Measurements from ENCODE around the gene RGR. TPM values are rescaled to one million over a fixed set of nuclear protein-coding genes. Genes with fewer than 3 reads are reported as not detected.

The RGR gene
- total and polyA plus RNA-seq, 11 donors: 0.04 to 2.0 (median 0.38) TPM; not detected in 6

DNA sequence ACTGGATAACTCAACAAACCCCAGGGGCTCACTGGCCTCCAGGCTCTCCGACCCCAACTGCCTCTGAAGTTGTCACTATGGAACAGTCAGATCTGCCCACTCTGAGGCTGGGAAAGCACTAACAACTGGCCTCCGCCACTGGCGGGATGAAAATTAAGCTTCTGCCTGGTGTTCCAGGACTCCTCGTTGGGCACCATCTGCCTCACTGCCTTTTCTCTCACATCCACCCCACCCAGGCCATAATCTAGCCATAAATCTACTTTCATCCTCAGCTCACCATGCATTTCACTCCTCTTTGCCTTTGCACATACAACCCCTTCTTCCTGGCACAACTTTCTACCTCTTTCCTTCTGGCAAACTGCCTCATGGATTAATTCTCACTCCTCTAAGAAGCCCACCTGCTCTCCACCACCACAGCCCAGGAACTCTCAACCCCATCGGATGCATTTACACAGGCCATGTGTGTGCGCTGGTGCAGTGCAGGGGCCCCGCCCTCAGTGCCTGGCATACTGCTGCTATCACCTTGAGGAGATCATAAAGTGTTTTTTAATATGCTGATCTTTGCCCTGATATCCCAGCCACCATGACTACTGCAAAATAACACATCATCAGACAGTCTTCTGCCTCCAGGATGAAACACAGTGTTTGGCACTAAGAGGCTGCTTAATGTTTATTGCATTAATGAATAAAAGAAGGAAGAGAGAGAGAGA lies 46.5 kb upstream of the RGR start:
- ATAC-seq (no peak), DNase-seq (no peak)
- no peaks in the 10 kb centered on the region for H3K36me3 ChIP-seq
- intact Hi-C loops (cut with DNase I): loop anchor here in 1 of 10 donors (5.0 kb wide), 1 partner anchor 46 kb away; no protein-coding TSS in a partner anchor
- H3K9me3 ChIP-seq: no peaks in the 10 kb centered on the region
- no peak for TF ChIP-seq POLR2A (IDR thresholded peaks at IDR 0.05)
- TF ChIP-seq, protein P1, sequence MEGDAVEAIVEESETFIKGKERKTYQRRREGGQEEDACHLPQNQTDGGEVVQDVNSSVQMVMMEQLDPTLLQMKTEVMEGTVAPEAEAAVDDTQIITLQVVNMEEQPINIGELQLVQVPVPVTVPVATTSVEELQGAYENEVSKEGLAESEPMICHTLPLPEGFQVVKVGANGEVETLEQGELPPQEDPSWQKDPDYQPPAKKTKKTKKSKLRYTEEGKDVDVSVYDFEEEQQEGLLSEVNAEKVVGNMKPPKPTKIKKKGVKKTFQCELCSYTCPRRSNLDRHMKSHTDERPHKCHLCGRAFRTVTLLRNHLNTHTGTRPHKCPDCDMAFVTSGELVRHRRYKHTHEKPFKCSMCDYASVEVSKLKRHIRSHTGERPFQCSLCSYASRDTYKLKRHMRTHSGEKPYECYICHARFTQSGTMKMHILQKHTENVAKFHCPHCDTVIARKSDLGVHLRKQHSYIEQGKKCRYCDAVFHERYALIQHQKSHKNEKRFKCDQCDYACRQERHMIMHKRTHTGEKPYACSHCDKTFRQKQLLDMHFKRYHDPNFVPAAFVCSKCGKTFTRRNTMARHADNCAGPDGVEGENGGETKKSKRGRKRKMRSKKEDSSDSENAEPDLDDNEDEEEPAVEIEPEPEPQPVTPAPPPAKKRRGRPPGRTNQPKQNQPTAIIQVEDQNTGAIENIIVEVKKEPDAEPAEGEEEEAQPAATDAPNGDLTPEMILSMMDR (IDR thresholded peaks at IDR 0.05): no peak
- H3K27ac ChIP-seq: no peak overlapping the region
- H3K4me3 ChIP-seq: no peak overlapping the region
- H3K4me1 ChIP-seq: peaks cover 0 to 26% (median 8%) of the 10 kb centered on the region in 12 donors
- H3K27me3 ChIP-seq: peaks cover 5 to 41% (median 21%) of the 10 kb centered on the region in 9 donors
- 82 to 89% (median 86%) methylated on average over 7 of the region's 7 CpGs for WGBS, 4 donors

DNA sequence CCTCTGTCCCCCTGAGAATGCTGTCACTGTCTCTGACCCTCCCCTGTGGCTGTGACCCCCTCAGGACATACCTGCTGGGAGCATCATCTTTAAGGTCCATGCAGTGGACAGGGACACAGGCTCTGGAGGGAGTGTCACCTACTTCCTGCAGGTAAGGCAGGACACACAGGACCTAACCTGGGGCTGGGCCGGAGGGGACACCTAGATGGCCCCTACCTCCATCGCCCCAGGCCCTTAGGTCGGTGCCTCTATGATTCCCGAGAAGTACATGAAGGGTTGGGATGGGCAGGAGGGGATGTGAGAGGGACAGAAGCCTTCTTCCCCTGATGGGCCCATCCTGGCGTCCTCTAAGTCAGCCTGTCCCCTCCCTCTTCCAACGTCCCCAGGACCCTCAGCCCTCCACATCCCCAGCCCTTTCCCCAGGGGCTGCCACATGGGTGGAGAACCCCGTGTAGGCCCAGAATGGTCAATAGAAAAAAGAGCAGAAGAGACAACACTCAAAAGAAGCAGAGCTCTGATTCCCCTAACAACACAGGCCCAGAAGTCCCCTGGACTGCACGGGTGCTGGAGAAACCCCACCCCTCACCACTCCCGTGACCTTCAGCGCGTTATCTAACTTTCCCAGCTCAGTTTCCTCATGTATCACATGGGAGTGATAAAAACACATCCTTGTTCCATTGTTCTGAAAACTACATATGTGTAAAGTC lies 44.2 kb upstream of the RGR start:
- intact Hi-C loops (cut with DNase I): loop anchor here in 1 of 10 donors (5.0 kb wide), 1 partner anchor 48 kb away; no protein-coding TSS in a partner anchor
- ATAC-seq: no peak
- 59 to 62% (median 59%) methylated on average over 11 of the region's 11 CpGs for WGBS, 4 donors

DNA sequence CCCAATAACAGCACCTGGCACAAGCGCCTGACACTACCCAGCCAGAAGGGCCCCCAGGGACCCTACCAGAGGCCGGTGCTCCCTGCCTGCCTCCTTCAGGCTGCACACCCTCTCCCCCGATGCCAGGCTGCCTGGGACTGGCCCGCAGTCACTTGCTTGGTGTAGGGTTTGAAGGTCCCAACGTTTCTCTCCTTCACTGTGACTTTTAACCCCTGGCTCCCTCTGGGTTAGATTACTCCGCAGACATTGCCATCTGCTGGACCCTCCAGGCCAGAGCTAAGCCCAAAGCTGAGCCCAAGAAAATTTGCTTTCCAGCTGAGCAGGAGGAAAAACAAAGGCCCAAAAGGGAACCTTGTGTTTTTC lies 43.6 kb upstream of the RGR start:
- H3K9me3 ChIP-seq: no peaks in the 10 kb centered on the region
- intact Hi-C loops (cut with DNase I): loop anchor here in 1 of 10 donors (5.0 kb wide), 1 partner anchor 49 kb away; no protein-coding TSS in a partner anchor
- 40 to 49% (median 47%) methylated on average over 6 of the region's 6 CpGs for WGBS, 4 donors
- TF ChIP-seq, protein P1 (IDR thresholded peaks at IDR 0.05): no peak
- TF ChIP-seq POLR2A (IDR thresholded peaks at IDR 0.05): no peak
- no peaks in the 10 kb centered on the region for H3K36me3 ChIP-seq
- ATAC-seq (no peak), DNase-seq (no peak)
- H3K27me3 ChIP-seq: peaks cover 0 to 12% (median 0%) of the 10 kb centered on the region in 9 donors
- peaks cover 0 to 8% (median 0%) of the 10 kb centered on the region in 12 donors for H3K4me1 ChIP-seq
- H3K27ac ChIP-seq: no peak overlapping the region
- H3K4me3 ChIP-seq: no peak overlapping the region

More for the DNA sequence above, 44.2 kb upstream of the RGR start:
- peaks cover 0 to 17% (median 3%) of the 10 kb centered on the region in 9 donors for H3K27me3 ChIP-seq
- no peak for TF ChIP-seq POLR2A (IDR thresholded peaks at IDR 0.05)
- TF ChIP-seq, protein P1 (IDR thresholded peaks at IDR 0.05): no peak
- DNase-seq: no peak
- H3K27ac ChIP-seq: no peak overlapping the region
- H3K4me3 ChIP-seq: no peak overlapping the region
- H3K4me1 ChIP-seq: peaks cover 0 to 8% (median 0%) of the 10 kb centered on the region in 12 donors
- H3K36me3 ChIP-seq: no peaks in the 10 kb centered on the region
- H3K9me3 ChIP-seq: no peaks in the 10 kb centered on the region

DNA sequence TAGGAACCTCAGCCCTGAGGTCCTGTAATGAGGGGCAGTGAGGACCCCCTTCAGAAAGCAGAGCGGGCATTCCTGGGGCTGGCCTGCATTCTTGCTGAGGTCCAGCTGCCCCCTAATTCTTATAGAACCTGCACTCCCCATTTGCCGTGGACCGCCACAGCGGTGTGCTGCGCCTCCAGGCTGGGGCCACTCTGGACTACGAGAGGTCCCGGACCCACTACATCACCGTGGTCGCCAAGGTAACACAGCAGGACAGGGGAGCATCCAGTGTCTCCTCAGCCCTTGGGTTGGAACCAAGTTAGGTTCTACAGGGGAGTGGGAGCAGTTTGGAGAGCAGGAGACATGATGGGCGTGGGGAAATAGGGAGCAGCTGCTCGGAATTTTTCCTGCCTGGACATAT lies 43.2 kb upstream of the RGR start:
- H3K4me3 ChIP-seq: no peak overlapping the region
- ATAC-seq (no peak), DNase-seq (no peak)
- intact Hi-C loops (cut with DNase I): loop anchor here in 1 of 10 donors (5.0 kb wide), 1 partner anchor 49 kb away; no protein-coding TSS in a partner anchor
- TF ChIP-seq POLR2A (IDR thresholded peaks at IDR 0.05): no peak
- TF ChIP-seq, protein P1 (IDR thresholded peaks at IDR 0.05): no peak
- peaks cover 0 to 10% (median 0%) of the 10 kb centered on the region in 9 donors for H3K27me3 ChIP-seq
- no peaks in the 10 kb centered on the region for H3K36me3 ChIP-seq
- peaks cover 0 to 8% (median 0%) of the 10 kb centered on the region in 12 donors for H3K4me1 ChIP-seq
- WGBS, 4 donors: 89 to 91% (median 90%) methylated on average over 11 of the region's 11 CpGs
- no peak overlapping the region for H3K27ac ChIP-seq
- no peaks in the 10 kb centered on the region for H3K9me3 ChIP-seq

All from heart left ventricle (tissue), 16 donors.